ENCODE results near the gene BTBD16. TPM values are rescaled to one million over a fixed set of nuclear protein-coding genes. Genes with fewer than 3 reads are reported as not detected.

BTBD16 gene
- total RNA-seq, 2 experiments from 2014 or later = not detected

DNA sequence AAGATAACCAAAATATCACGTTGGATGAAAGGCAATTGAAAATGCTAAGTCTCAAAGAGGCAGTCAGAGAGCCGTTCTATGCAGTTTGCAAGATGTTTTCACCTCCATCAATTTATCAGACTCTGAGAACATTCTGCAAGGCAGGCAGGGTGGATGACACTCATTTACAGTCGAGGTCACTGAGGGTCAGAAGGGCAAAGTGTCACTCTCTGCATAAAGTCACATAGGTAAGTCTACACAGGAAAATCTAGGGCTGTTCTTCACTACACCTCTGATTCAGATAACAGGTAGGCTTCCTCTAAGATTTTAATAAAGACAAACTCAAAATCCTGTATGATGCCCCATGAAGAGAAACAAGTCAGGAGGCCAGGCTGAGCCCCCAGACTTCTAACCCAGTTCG is 102.0 kb downstream of the BTBD16 start:
- no peak overlapping the region for H3K27ac Mint-ChIP-seq
- CTCF ChIA-PET = interaction anchor here (1.0 to 2.4 kb wide), 2 partner anchors 62 to 105 kb away, joined by 3 to 24 read pairs; no protein-coding TSS in a partner anchor
- TF ChIP-seq, protein P1, sequence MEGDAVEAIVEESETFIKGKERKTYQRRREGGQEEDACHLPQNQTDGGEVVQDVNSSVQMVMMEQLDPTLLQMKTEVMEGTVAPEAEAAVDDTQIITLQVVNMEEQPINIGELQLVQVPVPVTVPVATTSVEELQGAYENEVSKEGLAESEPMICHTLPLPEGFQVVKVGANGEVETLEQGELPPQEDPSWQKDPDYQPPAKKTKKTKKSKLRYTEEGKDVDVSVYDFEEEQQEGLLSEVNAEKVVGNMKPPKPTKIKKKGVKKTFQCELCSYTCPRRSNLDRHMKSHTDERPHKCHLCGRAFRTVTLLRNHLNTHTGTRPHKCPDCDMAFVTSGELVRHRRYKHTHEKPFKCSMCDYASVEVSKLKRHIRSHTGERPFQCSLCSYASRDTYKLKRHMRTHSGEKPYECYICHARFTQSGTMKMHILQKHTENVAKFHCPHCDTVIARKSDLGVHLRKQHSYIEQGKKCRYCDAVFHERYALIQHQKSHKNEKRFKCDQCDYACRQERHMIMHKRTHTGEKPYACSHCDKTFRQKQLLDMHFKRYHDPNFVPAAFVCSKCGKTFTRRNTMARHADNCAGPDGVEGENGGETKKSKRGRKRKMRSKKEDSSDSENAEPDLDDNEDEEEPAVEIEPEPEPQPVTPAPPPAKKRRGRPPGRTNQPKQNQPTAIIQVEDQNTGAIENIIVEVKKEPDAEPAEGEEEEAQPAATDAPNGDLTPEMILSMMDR (IDR thresholded peaks at IDR 0.05) = no peak

DNA sequence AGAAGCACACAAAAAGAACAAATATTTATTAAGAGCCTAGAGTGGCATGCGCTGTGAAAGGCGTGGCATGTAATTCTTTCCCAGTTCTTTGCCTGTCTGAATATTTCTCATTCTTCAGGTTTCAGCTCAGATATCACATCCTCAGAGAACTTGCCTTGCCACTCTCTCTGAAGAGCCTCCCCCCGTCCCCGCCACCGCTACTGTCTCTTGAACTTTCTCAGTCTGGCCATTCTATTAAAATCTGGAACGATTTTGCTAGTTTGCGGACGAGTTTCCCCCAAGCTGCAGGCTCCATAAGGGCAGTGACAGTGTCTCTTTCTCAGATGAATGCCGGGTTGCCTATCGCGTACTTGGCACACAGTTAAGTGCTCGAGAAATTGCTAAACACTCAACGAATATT is 102.6 kb downstream of the BTBD16 start:
- Mint-ChIP-seq H3K4me1 (ENCODE audit: low read depth) (peaks cover 35% of the 10 kb centered on the region), H3K9me3 (no peaks in the 10 kb centered on the region), H3K36me3 (ENCODE audit: low read depth) (peaks cover 3% of the 10 kb centered on the region), H3K27ac (peak overlapping the region; percentile 73), H3K4me3 (peak overlapping the region; percentile 78), H3K27me3 (peaks cover 11% of the 10 kb centered on the region)
- ChIA-PET CTCF (interaction anchor here (1.0 to 2.4 kb wide), 8 partner anchors 9 to 105 kb away, joined by 3 to 24 read pairs (median 5); no protein-coding TSS in a partner anchor), POLR2A (interaction anchor here (1.0 to 2.0 kb wide), 7 partner anchors 9 to 141 kb away, joined by 3 to 9 read pairs (median 3); no protein-coding TSS in a partner anchor)
- ATAC-seq (no peak), DNase-seq (no peak)
- intact Hi-C loops (cut with micrococcal nuclease) = loop anchor here (2.0 to 10.0 kb wide), 2 partner anchors 43 to 781 kb away; partner anchors contain the start of gene BUB3
- TF ChIP-seq, protein P1 (IDR thresholded peaks at IDR 0.05) = no peak

More for the DNA sequence above, 102.0 kb downstream of the BTBD16 start:
- Mint-ChIP-seq H3K36me3 (ENCODE audit: low read depth) (peaks cover 3% of the 10 kb centered on the region), H3K4me1 (ENCODE audit: low read depth) (peaks cover 30% of the 10 kb centered on the region), H3K27me3 (peaks cover 11% of the 10 kb centered on the region), H3K4me3 (peak overlapping the region; percentile 78), H3K9me3 (no peaks in the 10 kb centered on the region)
- intact Hi-C loops (cut with micrococcal nuclease) = loop anchor here (10.0 kb wide), 1 partner anchor 782 kb away; the partner anchor contains the start of gene BUB3
- DNase-seq (no peak), ATAC-seq (no peak)
- POLR2A ChIA-PET = interaction anchor here (1.2 kb wide), 1 partner anchor 41 kb away, joined by 4 read pairs; no protein-coding TSS in a partner anchor

DNA sequence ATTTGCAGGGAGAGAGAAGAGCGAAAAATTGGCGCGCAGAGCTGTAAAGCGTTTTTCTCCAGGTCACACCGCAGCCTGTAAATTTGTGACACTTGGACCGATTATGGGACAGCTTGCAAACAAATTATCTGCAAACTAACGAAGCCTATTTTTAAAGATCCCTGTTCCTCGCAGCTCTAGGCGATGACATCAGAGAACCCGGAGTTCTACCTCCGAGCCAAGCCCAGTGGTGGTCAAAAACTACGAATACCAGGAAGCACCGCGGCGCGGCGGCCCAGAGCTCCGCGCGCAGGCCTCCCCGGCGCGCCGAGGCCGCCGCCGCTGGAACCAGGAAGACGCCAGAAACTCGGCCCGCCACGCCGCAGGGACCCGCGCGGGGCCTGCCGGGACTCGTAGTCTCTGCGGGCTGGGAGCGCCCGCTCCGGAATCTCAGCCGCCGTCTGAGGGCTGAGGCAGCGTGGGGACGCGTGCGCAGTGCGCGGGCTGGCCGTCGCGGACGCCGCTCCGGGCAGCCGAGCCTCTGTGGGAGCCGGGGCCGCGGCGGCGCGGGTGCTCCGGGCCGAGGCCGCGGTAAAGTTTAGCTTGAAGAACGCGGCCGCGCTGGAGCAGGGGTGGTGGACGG is 103.3 kb downstream of the BTBD16 start, which contains the start of gene PLEKHA1:
Gene PLEKHA1, plus strand, starts transcription at position 472 of the 622 bp plus-strand sequence. CDS start 18,493 bp downstream, outside the sequence.
- H3K27me3 Mint-ChIP-seq = peaks cover 11% of the 10 kb centered on the region
- POLR2A ChIA-PET = interaction anchor here (0.7 to 2.0 kb wide), 12 partner anchors 9 to 141 kb away, joined by 3 to 9 read pairs (median 4); no protein-coding TSS in a partner anchor
- peaks cover 10% of the 10 kb centered on the region for H3K36me3 Mint-ChIP-seq (ENCODE audit: low read depth)
- peak within 1 kb of the TSS; percentile 94 for H3K4me3 Mint-ChIP-seq
- ATAC-seq = peak; percentile 86
- DNase-seq = peak; percentile 93
- H3K9me3 Mint-ChIP-seq = no peaks in the 10 kb centered on the region
- CTCF ChIA-PET = interaction anchor here (1.0 to 2.4 kb wide), 8 partner anchors 10 to 75 kb away, joined by 3 to 24 read pairs (median 5); no protein-coding TSS in a partner anchor
- peaks cover 41% of the 10 kb centered on the region for H3K4me1 Mint-ChIP-seq (ENCODE audit: low read depth)
- TF ChIP-seq, protein P1 (IDR thresholded peaks at IDR 0.05) = no peak
- intact Hi-C loops (cut with micrococcal nuclease) = loop anchor here (2.0 to 10.0 kb wide), 2 partner anchors 42 to 780 kb away; partner anchors contain the start of gene BUB3
- H3K27ac Mint-ChIP-seq = peak within 1 kb of the TSS; percentile 98

DNA sequence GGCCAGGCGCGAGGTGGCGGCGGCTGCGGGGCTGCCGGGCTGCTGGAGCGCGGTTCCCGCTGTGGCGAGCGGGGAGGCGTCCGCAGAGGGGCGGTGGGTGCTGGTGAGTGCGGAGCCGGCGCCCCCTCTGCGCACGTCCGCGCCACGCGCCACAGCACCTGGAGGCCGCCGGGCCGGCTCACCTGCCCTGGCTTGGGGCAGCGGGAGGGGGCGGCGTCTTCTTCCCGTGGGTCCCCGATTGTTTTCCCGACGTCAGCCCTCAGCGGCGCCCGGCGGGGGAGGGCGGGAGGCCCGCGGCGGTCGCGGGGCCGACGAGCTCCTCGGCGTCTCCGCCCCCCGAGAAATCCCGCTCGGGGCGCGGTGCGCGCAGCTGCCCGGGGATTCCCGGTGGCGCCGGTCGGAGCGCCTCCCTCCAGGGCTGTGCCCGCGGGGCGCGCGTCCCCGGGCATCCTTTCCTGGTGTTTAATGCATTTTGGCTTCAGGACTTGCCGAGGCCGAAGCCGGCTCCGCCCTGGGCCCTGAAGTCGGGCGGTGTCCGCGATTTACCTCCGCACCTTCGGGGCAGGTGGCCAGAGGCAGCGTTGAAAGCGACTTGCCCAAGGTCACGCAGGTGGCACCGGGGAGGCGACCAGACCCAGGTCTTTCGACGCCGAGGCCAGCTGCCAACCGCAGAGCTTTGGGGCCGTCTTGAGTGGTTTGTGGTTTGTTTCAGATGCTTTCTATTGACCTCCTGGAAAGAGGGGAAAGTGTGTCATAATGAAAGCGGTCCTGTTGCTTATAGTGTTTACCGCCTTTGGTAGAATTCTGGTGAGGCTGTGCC is 104.0 kb downstream of the BTBD16 start:
- peak; percentile 88 for DNase-seq
- intact Hi-C loops (cut with micrococcal nuclease) = loop anchor here (1.0 to 10.0 kb wide), 3 partner anchors 13 to 780 kb away; partner anchors contain the start of gene BUB3
- Mint-ChIP-seq H3K9me3 (peaks cover 4% of the 10 kb centered on the region), H3K27me3 (peaks cover 11% of the 10 kb centered on the region), H3K4me3 (peak overlapping the region; percentile 94), H3K36me3 (ENCODE audit: low read depth) (peaks cover 15% of the 10 kb centered on the region), H3K4me1 (ENCODE audit: low read depth) (peaks cover 46% of the 10 kb centered on the region), H3K27ac (peak overlapping the region; percentile 98)
- peak; percentile 53 for ATAC-seq
- POLR2A ChIA-PET = interaction anchor here (0.7 to 2.0 kb wide), 11 partner anchors 9 to 140 kb away, joined by 3 to 9 read pairs (median 4); no protein-coding TSS in a partner anchor
- CTCF ChIA-PET = interaction anchor here (1.1 to 2.4 kb wide), 6 partner anchors 18 to 76 kb away, joined by 3 to 24 read pairs (median 8); no protein-coding TSS in a partner anchor
- TF ChIP-seq, protein P1 (IDR thresholded peaks at IDR 0.05) = no peak

All from activated CD8-positive, alpha-beta T cell treated with anti-CD3 and anti-CD28 coated beads for 36 hours (primary cell).